Measurements from ENCODE around the gene SLC26A6. TPM values are rescaled to one million over a fixed set of nuclear protein-coding genes. Genes with fewer than 3 reads are reported as not detected.

Gene SLC26A6
- total RNA-seq, 3 donors from 2014 or later, result 14.4 to 17.5 (median 17.2) TPM

DNA sequence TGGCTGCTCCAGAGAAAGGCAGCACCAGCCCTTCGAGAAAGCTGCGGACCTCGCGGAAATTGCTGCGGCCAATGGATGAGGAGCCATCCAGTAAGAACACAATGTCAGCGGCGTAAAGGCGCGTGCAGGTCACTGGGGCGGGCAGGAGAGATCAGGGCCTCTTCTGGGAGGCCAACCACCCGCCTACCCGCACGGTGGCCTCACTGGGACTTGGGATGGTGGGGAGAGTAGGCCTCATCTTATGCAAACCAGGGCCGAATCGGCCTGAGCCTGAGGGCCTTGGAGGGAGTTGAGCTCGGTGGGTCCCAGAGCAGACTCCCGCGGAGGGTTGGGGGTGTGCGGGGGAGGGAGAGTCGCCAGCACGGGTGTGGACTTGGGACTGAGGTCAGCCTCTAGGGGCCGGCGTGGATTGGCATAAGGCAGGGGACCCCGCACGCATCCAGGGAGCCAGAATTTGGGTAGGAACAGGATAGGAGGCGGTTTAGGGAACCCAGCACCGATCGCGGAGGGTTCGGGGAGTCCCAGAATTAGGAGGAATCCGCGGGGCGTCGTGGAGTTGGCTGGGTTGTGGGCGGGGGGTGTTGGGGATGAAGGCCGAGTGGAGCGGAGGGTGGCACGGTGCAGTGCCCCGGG, 40.7 kb downstream of the SLC26A6 start:
- ATAC-seq (no peak), DNase-seq (no peak)
- Mint-ChIP-seq H3K27me3 (ENCODE audit: low read depth) (peaks cover 40% of the 10 kb centered on the region), H3K4me1 (ENCODE audit: low read depth) (peaks cover 6% of the 10 kb centered on the region), H3K9me3 (no peaks in the 10 kb centered on the region), H3K36me3 (ENCODE audit: insufficient read depth) (no peaks in the 10 kb centered on the region), H3K4me3 (no peak overlapping the region)

DNA sequence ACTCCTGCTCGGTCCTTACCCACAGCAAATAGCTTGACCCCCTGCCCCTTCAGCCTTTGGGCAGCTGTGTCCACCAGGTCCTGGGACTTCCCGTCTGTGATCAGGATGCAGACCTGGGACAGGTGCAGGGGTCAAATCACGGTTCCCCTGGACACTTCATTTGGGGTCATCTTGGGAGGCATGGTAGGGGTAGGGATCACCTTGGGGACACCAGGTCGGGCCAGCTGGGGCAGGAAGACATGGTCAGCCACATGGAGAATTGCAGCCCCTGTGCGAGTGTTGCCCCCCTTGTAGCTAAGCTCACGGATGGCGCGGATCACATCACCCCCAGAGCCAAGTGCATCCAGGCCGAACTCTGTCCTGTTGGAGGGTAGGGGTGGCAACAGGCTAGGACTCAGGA, 41.9 kb downstream of the SLC26A6 start:
- H3K4me1 Mint-ChIP-seq (ENCODE audit: low read depth), result peaks cover 6% of the 10 kb centered on the region
- DNase-seq, result no peak
- H3K4me3 Mint-ChIP-seq, result no peak overlapping the region
- H3K27me3 Mint-ChIP-seq (ENCODE audit: low read depth), result peaks cover 48% of the 10 kb centered on the region
- no peak for ATAC-seq
- H3K9me3 Mint-ChIP-seq, result no peaks in the 10 kb centered on the region
- no peaks in the 10 kb centered on the region for H3K36me3 Mint-ChIP-seq (ENCODE audit: insufficient read depth)

DNA sequence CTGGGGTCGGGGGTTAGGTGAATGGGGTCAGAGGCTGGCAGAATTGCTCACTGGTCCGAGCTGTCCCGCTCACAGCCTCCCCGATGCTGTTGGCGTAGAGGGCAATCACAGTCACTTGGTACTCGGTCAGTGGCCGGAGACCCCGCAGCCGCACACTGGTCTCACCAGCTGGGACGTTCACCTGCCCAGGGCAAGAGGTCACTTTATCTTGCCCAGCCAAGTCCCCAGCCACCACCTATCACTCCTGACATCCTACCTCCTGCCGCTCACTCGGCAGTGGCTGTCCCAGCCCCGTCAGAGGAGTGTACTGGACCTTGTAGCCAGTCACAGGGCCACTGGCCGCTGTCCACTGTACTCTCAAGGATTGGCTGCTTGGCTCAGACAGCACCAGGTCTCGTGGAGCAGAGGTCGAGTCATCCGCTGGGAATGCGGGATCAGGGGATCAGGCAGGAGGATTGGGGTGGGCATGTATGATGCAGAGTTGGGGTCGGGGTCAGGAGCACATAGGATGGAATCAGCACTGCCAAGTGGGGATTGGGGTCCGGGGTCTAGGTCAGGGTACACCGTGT, 42.7 kb downstream of the SLC26A6 start:
- DNase-seq, result no peak

DNA sequence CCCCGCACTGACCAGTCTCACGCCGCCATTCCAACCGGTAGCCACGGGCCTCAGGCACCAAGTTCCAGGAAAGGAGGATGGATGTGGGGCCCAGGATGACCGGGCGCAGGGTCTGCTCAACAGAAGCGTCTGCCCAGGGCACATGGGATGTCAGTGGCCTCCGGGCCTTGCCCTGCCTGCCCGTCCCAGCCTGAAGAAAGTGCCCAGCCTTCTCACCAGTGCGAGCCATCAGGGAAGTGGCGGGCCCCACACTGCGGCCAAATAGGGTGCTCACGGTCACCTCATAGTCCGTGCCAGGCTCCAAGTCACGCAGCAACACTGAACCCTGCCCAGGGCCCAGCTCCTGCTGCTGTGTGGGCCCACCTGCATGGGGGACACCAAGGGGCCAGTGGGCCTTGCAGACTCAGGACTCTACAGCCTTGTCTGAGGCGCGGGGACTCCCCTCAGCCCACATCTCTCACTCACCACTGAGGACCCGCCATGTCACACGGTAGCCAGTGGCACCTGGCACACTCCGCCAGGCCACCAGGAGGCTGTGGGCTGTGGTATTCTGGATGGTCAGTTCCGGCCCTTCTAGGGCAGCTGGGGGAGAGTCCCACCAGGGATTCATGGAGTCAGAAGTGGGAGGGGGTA, 43.3 kb downstream of the SLC26A6 start:
- H3K4me3 Mint-ChIP-seq, result no peak overlapping the region
- ATAC-seq (no peak), DNase-seq (no peak)
- H3K9me3 Mint-ChIP-seq, result no peaks in the 10 kb centered on the region
- H3K27me3 Mint-ChIP-seq (ENCODE audit: low read depth), result peaks cover 53% of the 10 kb centered on the region
- H3K4me1 Mint-ChIP-seq (ENCODE audit: low read depth), result peaks cover 6% of the 10 kb centered on the region
- H3K36me3 Mint-ChIP-seq (ENCODE audit: insufficient read depth), result no peaks in the 10 kb centered on the region

More for the DNA sequence above, 42.7 kb downstream of the SLC26A6 start:
- Mint-ChIP-seq H3K4me3 (no peak overlapping the region), H3K36me3 (ENCODE audit: insufficient read depth) (no peaks in the 10 kb centered on the region), H3K27me3 (ENCODE audit: low read depth) (peaks cover 53% of the 10 kb centered on the region), H3K9me3 (no peaks in the 10 kb centered on the region), H3K4me1 (ENCODE audit: low read depth) (peaks cover 6% of the 10 kb centered on the region)
- ATAC-seq, result no peak

DNA sequence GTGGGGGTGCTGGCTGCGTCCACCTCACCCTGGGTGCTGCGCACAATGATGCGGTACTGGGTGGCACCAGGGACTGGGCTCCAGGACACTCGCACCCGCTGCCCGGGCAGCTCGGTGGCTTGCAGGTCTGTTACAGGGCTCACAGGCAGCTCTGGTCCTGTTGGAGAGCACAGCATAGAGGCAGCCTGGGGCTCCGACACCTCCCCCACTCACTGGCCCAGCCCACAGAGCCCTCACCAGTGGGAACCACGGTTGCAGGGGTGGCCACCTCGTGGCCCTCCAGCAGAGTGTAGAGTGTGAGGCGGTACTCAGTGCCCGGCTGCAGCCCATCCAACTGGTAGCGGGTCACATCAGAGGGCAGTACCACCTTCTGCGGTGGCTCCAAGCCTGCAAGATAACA, 43.8 kb downstream of the SLC26A6 start:
- no peaks in the 10 kb centered on the region for H3K9me3 Mint-ChIP-seq
- H3K36me3 Mint-ChIP-seq (ENCODE audit: insufficient read depth), result no peaks in the 10 kb centered on the region
- H3K4me3 Mint-ChIP-seq, result no peak overlapping the region
- DNase-seq (no peak), ATAC-seq (no peak)
- peaks cover 6% of the 10 kb centered on the region for H3K4me1 Mint-ChIP-seq (ENCODE audit: low read depth)
- peaks cover 53% of the 10 kb centered on the region for H3K27me3 Mint-ChIP-seq (ENCODE audit: low read depth)

DNA sequence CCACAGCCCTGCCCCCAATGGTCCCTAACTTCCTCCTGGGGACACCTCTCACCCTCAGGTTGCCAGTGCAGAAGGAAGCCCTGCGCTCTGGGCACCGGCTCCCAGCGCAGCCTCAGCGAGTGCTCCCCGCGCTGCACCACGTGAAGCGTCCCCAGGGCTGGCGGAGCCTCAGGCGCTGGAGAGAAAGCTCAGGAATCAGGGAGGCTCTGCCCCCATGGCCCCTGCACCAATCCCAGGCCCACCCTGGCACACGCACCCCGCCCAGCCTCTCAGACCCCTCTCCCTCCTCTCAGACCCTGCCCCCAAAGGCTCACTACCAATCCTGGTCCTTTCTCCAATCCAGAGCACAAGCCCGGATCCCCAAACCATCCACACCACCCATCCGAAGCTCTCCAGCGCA, 47.0 kb downstream of the SLC26A6 start:
- H3K4me1 Mint-ChIP-seq (ENCODE audit: low read depth), result no peaks in the 10 kb centered on the region
- no peaks in the 10 kb centered on the region for H3K9me3 Mint-ChIP-seq
- H3K4me3 Mint-ChIP-seq, result no peak overlapping the region
- ATAC-seq (no peak), DNase-seq (no peak)
- no peaks in the 10 kb centered on the region for H3K36me3 Mint-ChIP-seq (ENCODE audit: insufficient read depth)
- H3K27me3 Mint-ChIP-seq (ENCODE audit: low read depth), result peaks cover 32% of the 10 kb centered on the region

DNA sequence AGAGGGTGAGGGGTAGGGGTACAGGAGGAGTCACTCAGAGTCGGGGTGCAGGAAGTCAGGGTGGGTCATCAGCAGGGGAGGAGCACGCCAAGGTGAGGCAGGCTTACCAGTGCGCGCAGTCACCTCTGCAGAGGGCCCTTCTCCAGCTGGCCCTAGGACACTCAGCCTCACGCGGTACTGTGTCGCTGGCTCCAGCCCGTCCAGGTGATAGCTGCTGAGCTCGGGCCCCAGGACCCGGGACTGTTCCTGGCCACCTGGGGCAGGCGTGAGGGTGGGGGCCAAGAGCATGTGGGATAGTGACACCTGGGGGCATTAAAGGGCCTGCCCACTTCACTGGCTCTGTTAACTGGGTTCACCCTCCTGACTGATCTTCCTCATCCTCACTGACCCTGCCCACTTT, 47.6 kb downstream of the SLC26A6 start:
- H3K36me3 Mint-ChIP-seq (ENCODE audit: insufficient read depth), result no peaks in the 10 kb centered on the region
- H3K4me1 Mint-ChIP-seq (ENCODE audit: low read depth), result no peaks in the 10 kb centered on the region
- H3K9me3 Mint-ChIP-seq, result no peaks in the 10 kb centered on the region
- ATAC-seq, result no peak
- DNase-seq, result no peak
- no peak overlapping the region for H3K4me3 Mint-ChIP-seq
- peaks cover 28% of the 10 kb centered on the region for H3K27me3 Mint-ChIP-seq (ENCODE audit: low read depth)

DNA sequence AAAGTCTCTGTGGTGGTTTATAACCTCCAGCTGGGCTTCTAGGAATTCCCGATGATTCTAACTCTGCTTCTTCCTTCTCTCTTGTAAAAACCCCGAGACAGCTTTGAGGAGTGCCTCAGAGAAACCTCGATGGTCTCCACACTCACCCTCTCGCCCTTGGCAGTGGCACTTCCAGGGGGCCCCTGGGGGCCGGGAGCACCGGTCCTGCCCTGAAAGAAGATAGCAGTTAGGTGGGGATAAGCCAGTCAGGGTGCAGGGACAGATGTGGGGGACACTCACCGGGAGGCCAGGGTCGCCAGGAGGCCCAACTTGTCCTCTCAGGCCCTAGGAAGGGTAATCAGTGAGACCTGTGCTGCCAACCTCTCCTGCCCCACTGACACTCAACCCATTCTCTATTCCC, 49.9 kb downstream of the SLC26A6 start:
- no peak for ATAC-seq
- H3K27me3 Mint-ChIP-seq (ENCODE audit: low read depth), result peaks cover 17% of the 10 kb centered on the region

DNA sequence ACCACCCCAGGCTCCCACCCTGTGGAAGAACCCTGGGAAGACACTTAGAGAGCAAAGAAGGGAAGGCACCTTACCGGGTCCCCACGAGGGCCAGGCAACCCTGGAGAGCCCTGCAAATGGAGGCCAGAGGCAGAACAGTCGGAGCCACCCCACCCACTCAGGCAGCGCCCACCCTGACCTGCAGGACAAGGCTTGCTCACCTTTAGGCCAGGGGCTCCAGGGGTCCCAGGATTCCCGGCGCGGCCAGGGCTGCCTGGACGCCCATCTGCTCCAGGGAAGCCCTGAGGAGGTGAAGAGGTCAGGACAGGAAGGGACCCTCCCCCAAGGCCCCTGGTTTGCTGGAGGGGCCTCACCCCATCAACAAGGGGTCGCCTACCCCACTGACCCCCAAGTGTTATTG, 50.4 kb downstream of the SLC26A6 start:
- H3K36me3 Mint-ChIP-seq (ENCODE audit: insufficient read depth), result no peaks in the 10 kb centered on the region
- no peaks in the 10 kb centered on the region for H3K9me3 Mint-ChIP-seq

More for the DNA sequence above, 49.9 kb downstream of the SLC26A6 start:
- H3K36me3 Mint-ChIP-seq (ENCODE audit: insufficient read depth), result no peaks in the 10 kb centered on the region
- no peak overlapping the region for H3K4me3 Mint-ChIP-seq
- H3K9me3 Mint-ChIP-seq, result no peaks in the 10 kb centered on the region
- DNase-seq, result no peak
- H3K4me1 Mint-ChIP-seq (ENCODE audit: low read depth), result no peaks in the 10 kb centered on the region

DNA sequence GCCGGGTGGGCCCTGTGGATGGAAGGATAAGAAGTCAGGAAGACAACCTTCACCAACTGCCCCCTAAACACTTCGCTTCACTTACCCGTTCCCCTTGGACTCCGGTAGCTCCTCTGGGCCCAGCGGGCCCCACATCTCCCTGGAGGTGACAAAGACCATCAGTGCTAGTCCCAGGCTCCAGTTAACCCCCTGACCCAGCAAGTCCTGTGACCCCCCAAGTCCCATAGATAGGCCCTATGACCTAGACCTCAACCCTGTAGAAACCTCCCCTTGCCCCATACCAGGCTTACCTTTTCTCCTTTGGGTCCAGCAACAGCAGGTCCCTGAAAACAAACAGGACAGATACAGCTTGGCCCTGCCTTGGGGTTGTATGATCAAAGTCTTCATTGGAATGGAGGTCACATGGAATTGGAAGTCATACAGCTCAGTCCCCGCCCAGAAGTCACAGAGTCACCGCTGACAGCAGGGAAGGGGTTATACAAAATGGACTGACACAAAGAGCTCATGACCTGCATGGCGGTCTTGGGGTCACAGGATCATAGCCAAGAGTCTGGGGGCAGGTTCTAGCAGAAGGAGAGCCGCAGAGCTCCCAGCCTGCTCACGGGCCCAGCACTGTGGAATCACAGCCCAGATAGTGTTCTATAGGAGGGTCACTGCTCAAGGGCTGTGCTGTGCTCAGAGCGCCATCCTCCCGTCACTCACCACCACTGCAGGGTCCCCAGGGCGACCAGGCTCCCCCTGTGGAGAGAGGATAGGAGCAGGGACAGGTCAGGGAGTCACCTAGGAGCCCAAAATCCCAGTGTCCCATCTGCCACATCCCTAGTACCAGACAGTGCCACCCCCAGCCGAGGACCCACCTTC, 53.4 kb downstream of the SLC26A6 start:
- Mint-ChIP-seq H3K4me3 (no peak overlapping the region), H3K9me3 (no peaks in the 10 kb centered on the region), H3K4me1 (ENCODE audit: low read depth) (no peaks in the 10 kb centered on the region), H3K36me3 (ENCODE audit: insufficient read depth) (no peaks in the 10 kb centered on the region), H3K27me3 (ENCODE audit: low read depth) (no peaks in the 10 kb centered on the region)
- ATAC-seq (no peak), DNase-seq (no peak)

More for the DNA sequence above, 50.4 kb downstream of the SLC26A6 start:
- H3K27me3 Mint-ChIP-seq (ENCODE audit: low read depth), result peaks cover 16% of the 10 kb centered on the region
- no peak for ATAC-seq
- no peaks in the 10 kb centered on the region for H3K4me1 Mint-ChIP-seq (ENCODE audit: low read depth)
- H3K4me3 Mint-ChIP-seq, result no peak overlapping the region
- DNase-seq, result no peak

DNA sequence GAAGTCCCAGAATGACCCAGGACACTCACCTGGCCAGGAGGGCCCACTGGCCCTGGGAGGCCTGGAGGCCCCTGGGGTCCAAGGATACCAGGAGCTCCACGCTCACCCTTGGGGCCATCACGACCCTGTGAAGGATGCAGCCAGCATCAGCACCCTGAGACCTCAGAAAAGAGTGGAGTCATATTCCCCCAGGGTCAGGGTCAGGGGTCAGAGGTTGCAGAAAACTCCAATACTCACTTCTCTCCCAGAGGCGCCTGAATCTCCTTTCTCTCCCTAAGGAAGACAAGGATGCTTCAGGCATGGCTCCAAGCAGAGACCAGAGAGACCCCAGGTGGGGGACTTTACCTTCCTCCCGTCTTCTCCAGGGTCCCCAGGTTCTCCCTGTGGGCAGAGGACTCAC, 58.6 kb downstream of the SLC26A6 start:
- Mint-ChIP-seq H3K9me3 (no peaks in the 10 kb centered on the region), H3K4me1 (ENCODE audit: low read depth) (no peaks in the 10 kb centered on the region), H3K4me3 (no peak overlapping the region), H3K36me3 (ENCODE audit: insufficient read depth) (no peaks in the 10 kb centered on the region), H3K27me3 (ENCODE audit: low read depth) (no peaks in the 10 kb centered on the region)
- DNase-seq (no peak), ATAC-seq (no peak)

Other genes with a start within 250 kb of the SLC26A6 start
- gene PLXNB1, start 205.4 kb downstream of the SLC26A6 start, total RNA-seq, result 1 to 10 TPM; 6.0 to 7.2 (median 6.8) TPM
- gene CCDC51, start 195.3 kb downstream of the SLC26A6 start, total RNA-seq, result 10 to 100 TPM; 21.7 to 29.4 (median 24.7) TPM
- 100 to 1,000 TPM; 306 to 337 (median 326) TPM for gene TMA7, start 195.2 kb downstream of the SLC26A6 start, total RNA-seq
- 10 to 100 TPM; 17.3 to 17.6 (median 17.5) TPM for gene ATRIP, start 188.7 kb downstream of the SLC26A6 start, total RNA-seq
- 10 to 100 TPM; 59.9 to 88.8 (median 62.7) TPM for gene SHISA5, start 131.3 kb downstream of the SLC26A6 start, total RNA-seq
- gene PFKFB4, start 78.7 kb downstream of the SLC26A6 start, total RNA-seq, result under 1 TPM; 0.65 to 0.92 (median 0.78) TPM
- under 1 TPM in 1 of 3 donors, not detected in 2; 0.13 TPM for gene UCN2, start 71.7 kb downstream of the SLC26A6 start, total RNA-seq
- under 1 TPM; 0.38 to 0.53 (median 0.40) TPM for gene COL7A1, start 40.1 kb downstream of the SLC26A6 start, total RNA-seq
- 100 to 1,000 TPM; 178 to 200 (median 193) TPM for gene UQCRC1, start 25.8 kb downstream of the SLC26A6 start, total RNA-seq
- not detected for gene TMEM89, start 13.7 kb downstream of the SLC26A6 start, total RNA-seq
- 10 to 100 TPM; 11.0 to 15.0 (median 12.3) TPM for gene CELSR3, start 27.4 kb upstream of the SLC26A6 start, total RNA-seq
- gene NCKIPSD, start 50.5 kb upstream of the SLC26A6 start, total RNA-seq, result 10 to 100 TPM; 21.3 to 24.3 (median 22.0) TPM
- 10 to 100 TPM; 39.9 to 45.9 (median 45.8) TPM for gene IP6K2, start 81.8 kb upstream of the SLC26A6 start, total RNA-seq
- gene PRKAR2A, start 212.4 kb upstream of the SLC26A6 start, total RNA-seq, result 10 to 100 TPM; 60.7 to 75.9 (median 70.7) TPM